Astrocyte (in vitro differentiated cells and primary cell): ENCODE data around the gene GCNA.

Source experiments
- CTCF ChIP-seq: IDR thresholded peaks from 2 replicates; pipeline ENCODE4 v1.5.1; 2011; ENCODE audit warnings: low read depth, mild to moderate bottlenecking, inconsistent platforms, low read length, moderate library complexity; ENCODE audit not compliant: insufficient read depth
- EZH2 ChIP-seq: IDR thresholded peaks from 2 replicates; pipeline ENCODE4 v1.6.1; 2012; ENCODE audit warnings: mild to moderate bottlenecking, low read length, inconsistent platforms; ENCODE audit not compliant: insufficient read depth

GRCh38 chrX:71581210-71581609, 3.0 kb downstream of the GCNA start:
- TF ChIP-seq CTCF (no peak), EZH2 (no peak)
